Effector memory CD4-positive, alpha-beta T cell (primary cell): ENCODE data around the gene PLXDC2.

Source experiments
- DNase-seq, 3 donors: peaks; one replicate each; pipeline ENCODE4 v3.0.0-alpha.2; 2020
- H3K27ac ChIP-seq: 2 replicates; pipeline ENCODE4 v1.7.0; 2013; ENCODE audit warnings: mild to moderate bottlenecking, low read length, moderate library complexity; ENCODE audit not compliant: insufficient read depth, poor library complexity, severe bottlenecking
- H3K27me3 ChIP-seq: replicated peaks from 2 replicates; pipeline ENCODE4 v1.7.0; 2013; ENCODE audit warnings: mild to moderate bottlenecking, low read length; ENCODE audit not compliant: insufficient read depth, control insufficient read depth, poor library complexity, severe bottlenecking
- H3K36me3 ChIP-seq: 2 replicates; pipeline ENCODE4 v1.7.0; 2013; ENCODE audit warnings: mild to moderate bottlenecking, low read length, moderate library complexity; ENCODE audit not compliant: control insufficient read depth, insufficient read depth
- H3K4me1 ChIP-seq: 2 replicates; pipeline ENCODE4 v1.7.0; 2013; ENCODE audit warnings: low read length, mild to moderate bottlenecking; ENCODE audit not compliant: control insufficient read depth, insufficient read depth, poor library complexity, severe bottlenecking
- H3K4me3 ChIP-seq: 2 replicates; pipeline ENCODE4 v1.7.0; 2013; ENCODE audit warnings: low read length, low read depth, mild to moderate bottlenecking; ENCODE audit not compliant: insufficient read depth, poor library complexity, severe bottlenecking
- H3K9me3 ChIP-seq: 2 replicates; pipeline ENCODE4 v1.7.0; 2013; ENCODE audit warnings: mild to moderate bottlenecking, low read length, moderate library complexity; ENCODE audit not compliant: control insufficient read depth

Gene PLXDC2

GRCh38 chr10:20287586-20287985 lies 471.4 kb downstream of the PLXDC2 start:
- Histone ChIP-seq H3K27me3 (no peaks in the 10 kb centered on the region), H3K9me3 (no peaks in the 10 kb centered on the region), H3K4me1 (no peaks in the 10 kb centered on the region), H3K4me3 (no peak overlapping the region), H3K27ac (no peak overlapping the region), H3K36me3 (no peaks in the 10 kb centered on the region)
- DNase-seq = no peak

- Histone ChIP-seq H3K9me3 (no peaks in the 10 kb centered on the region), H3K27me3 (no peaks in the 10 kb centered on the region), H3K36me3 (no peaks in the 10 kb centered on the region), H3K4me3 (no peak overlapping the region), H3K4me1 (no peaks in the 10 kb centered on the region), H3K27ac (no peak overlapping the region)
- DNase-seq = no peak
Measured at GRCh38 chr10:20288060-20288459, 471.8 kb downstream of the PLXDC2 start.

GRCh38 chr10:20289070-20289828 lies 473.0 kb downstream of the PLXDC2 start:
- Histone ChIP-seq H3K36me3 (no peaks in the 10 kb centered on the region), H3K27ac (no peak overlapping the region), H3K9me3 (no peaks in the 10 kb centered on the region), H3K27me3 (no peaks in the 10 kb centered on the region), H3K4me3 (no peak overlapping the region), H3K4me1 (no peaks in the 10 kb centered on the region)
- no peak for DNase-seq

GRCh38 chr10:20298417-20298816 lies 482.2 kb downstream of the PLXDC2 start:
- H3K4me1 ChIP-seq = no peaks in the 10 kb centered on the region
- no peak for DNase-seq
- H3K4me3 ChIP-seq = no peak overlapping the region

GRCh38 chr10:20299034-20299736 lies 483.0 kb downstream of the PLXDC2 start:
- H3K4me3 ChIP-seq = no peak overlapping the region
- no peaks in the 10 kb centered on the region for H3K27me3 ChIP-seq
- no peak overlapping the region for H3K27ac ChIP-seq
- no peaks in the 10 kb centered on the region for H3K4me1 ChIP-seq
- no peaks in the 10 kb centered on the region for H3K9me3 ChIP-seq
- DNase-seq = no peak
- H3K36me3 ChIP-seq = no peaks in the 10 kb centered on the region

More at GRCh38 chr10:20298417-20298816, 482.2 kb downstream of the PLXDC2 start:
- Histone ChIP-seq H3K9me3 (no peaks in the 10 kb centered on the region), H3K36me3 (no peaks in the 10 kb centered on the region), H3K27me3 (no peaks in the 10 kb centered on the region), H3K27ac (no peak overlapping the region)

- DNase-seq = no peak
- H3K4me1 ChIP-seq = no peaks in the 10 kb centered on the region
- H3K27me3 ChIP-seq = no peaks in the 10 kb centered on the region
- H3K27ac ChIP-seq = no peak overlapping the region
- H3K36me3 ChIP-seq = no peaks in the 10 kb centered on the region
- H3K4me3 ChIP-seq = no peak overlapping the region
- H3K9me3 ChIP-seq = no peaks in the 10 kb centered on the region
Measured at GRCh38 chr10:20300735-20301134, 484.5 kb downstream of the PLXDC2 start.

GRCh38 chr10:20302033-20302432 lies 485.8 kb downstream of the PLXDC2 start:
- Histone ChIP-seq H3K27ac (no peak overlapping the region), H3K9me3 (no peaks in the 10 kb centered on the region), H3K4me1 (no peaks in the 10 kb centered on the region), H3K36me3 (no peaks in the 10 kb centered on the region), H3K27me3 (no peaks in the 10 kb centered on the region), H3K4me3 (no peak overlapping the region)
- DNase-seq = no peak

- H3K9me3 ChIP-seq = no peaks in the 10 kb centered on the region
- no peaks in the 10 kb centered on the region for H3K27me3 ChIP-seq
- H3K27ac ChIP-seq = no peak overlapping the region
- H3K36me3 ChIP-seq = no peaks in the 10 kb centered on the region
- no peaks in the 10 kb centered on the region for H3K4me1 ChIP-seq
- no peak for DNase-seq
- H3K4me3 ChIP-seq = no peak overlapping the region
Measured at GRCh38 chr10:20303453-20304152, 487.4 kb downstream of the PLXDC2 start.

GRCh38 chr10:20313665-20314064 lies 497.4 kb downstream of the PLXDC2 start:
- no peaks in the 10 kb centered on the region for H3K4me1 ChIP-seq
- H3K36me3 ChIP-seq = no peaks in the 10 kb centered on the region
- H3K4me3 ChIP-seq = no peak overlapping the region
- H3K9me3 ChIP-seq = no peaks in the 10 kb centered on the region
- H3K27me3 ChIP-seq = no peaks in the 10 kb centered on the region
- no peak for DNase-seq
- no peak overlapping the region for H3K27ac ChIP-seq

GRCh38 chr10:20314431-20314830 lies 498.2 kb downstream of the PLXDC2 start:
- H3K9me3 ChIP-seq = no peaks in the 10 kb centered on the region
- H3K4me3 ChIP-seq = no peak overlapping the region
- no peak overlapping the region for H3K27ac ChIP-seq
- H3K36me3 ChIP-seq = no peaks in the 10 kb centered on the region
- no peak for DNase-seq
- no peaks in the 10 kb centered on the region for H3K27me3 ChIP-seq
- H3K4me1 ChIP-seq = no peaks in the 10 kb centered on the region
